HCT116 (cell line): Measurements from ENCODE around the gene CD300LB. TPM values are rescaled to one million over a fixed set of nuclear protein-coding genes. Genes with fewer than 3 reads are reported as not detected.
A peak's percentile ranks its signal among the peaks of the same experiment; 100 is the strongest.

Experiments used
- ATAC-seq: fragments of 200-7000 bp; cut with Tn5 transposase; 2 replicates; pipeline ENCODE4 v1.9.1; 2020; ENCODE audit warnings: mild to moderate bottlenecking, moderate library complexity
- BruUV-seq: library from RNA; stranded (reverse); fragments of 400-500 nt; replicated peaks from 2 replicates; lab custom pipeline; 2021; lab: Mats Ljungman, UMichigan
- CTCF ChIA-PET: fragments of 300-600 bp; sonication (Branson Sonifier 250); formaldehyde crosslinking; loops from one replicate; lab custom pipeline; 2021; ENCODE audit warnings: antibody characterized with exemption; lab: Charles Lee
- POLR2A ChIA-PET: fragments of 300-600, 350-600 bp; sonication (Branson Sonifier 250); formaldehyde crosslinking; loops from one replicate; lab custom pipeline; 2021; ENCODE audit warnings: antibody characterized with exemption; lab: Charles Lee
- RAD21 ChIA-PET, 2 experiments: fragments of 300-600 bp; sonication (Branson Sonifier 250); formaldehyde crosslinking; loops; one replicate each; lab custom pipeline; 2023; ENCODE audit warnings: low total read pairs in 2 of 2; ENCODE audit not compliant: uncharacterized antibody in 2 of 2, unreplicated experiment in 2 of 2, low non-redundant PET in 1 of 2; lab: Charles Lee
- DNase-seq: peaks from one replicate; pipeline ENCODE4 v3.0.0-alpha.2; 2010; ENCODE audit warnings: low read depth, low spot score
- H2AFZ ChIP-seq: fragments of 200-600 bp; shearing (Covaris generic), sonication (generic); 2 replicates; pipeline ENCODE4 v1.6.1; 2017; ENCODE audit warnings: low read depth, mixed run types, mixed read lengths, antibody characterized with exemption, low read length; ENCODE audit not compliant: poor library complexity, severe bottlenecking
- H3K27ac ChIP-seq: 2 replicates; pipeline ENCODE4 v1.5.1; 2012; ENCODE audit warnings: low read depth, low read length
- H3K27me3 ChIP-seq: fragments of 200-600 bp; sonication (generic); 2 replicates; pipeline ENCODE4 v1.6.1; 2016; ENCODE audit warnings: mixed run types, low read length, mixed read lengths; ENCODE audit not compliant: insufficient read depth
- H3K36me3 ChIP-seq, 2 experiments: fragments of 200-500 bp in 1 of 2; fragments of 200-600 bp in 1 of 2; sonication (Bioruptor generic) in 1 of 2; sonication (generic) in 1 of 2; 2 replicates each; pipeline versions ENCODE4 v1.5.1 to v1.6.1; 2014 to 2016; ENCODE audit warnings: low read length in 2 of 2, inconsistent platforms in 1 of 2, mixed read lengths in 1 of 2, mixed run types in 1 of 2; ENCODE audit not compliant: insufficient read depth in 2 of 2, control insufficient read depth in 1 of 2
- H3K4me1 ChIP-seq, 2 experiments: fragments of 200-600 bp in 1 of 2; sonication (generic) in 1 of 2; 2 replicates each; pipeline versions ENCODE4 v1.5.1 to v1.6.1; 2012 to 2017; ENCODE audit warnings: low read length in 2 of 2, inconsistent platforms in 1 of 2, mild to moderate bottlenecking in 1 of 2, mixed read lengths in 1 of 2, mixed run types in 1 of 2, moderate library complexity in 1 of 2; ENCODE audit not compliant: insufficient read depth in 2 of 2, control insufficient read depth in 1 of 2
- H3K4me2 ChIP-seq: fragments of 200-600 bp; sonication (generic); 2 replicates; pipeline ENCODE4 v1.6.1; 2017; ENCODE audit warnings: mixed run types, low read length, mixed read lengths
- H3K4me3 ChIP-seq, 2 experiments: fragments of 200-600 bp in 1 of 2; sonication (generic) in 1 of 2; replicated peaks in 1 of 2; 2 replicates each; pipeline ENCODE4 v1.5.1; 2011 to 2016; ENCODE audit warnings: low read length in 2 of 2, control low read depth in 1 of 2, low read depth in 1 of 2, mild to moderate bottlenecking in 1 of 2, mixed read lengths in 1 of 2, mixed run types in 1 of 2
- H3K79me2 ChIP-seq: fragments of 200-600 bp; sonication (generic); 2 replicates; pipeline ENCODE4 v1.6.1; 2017; ENCODE audit warnings: mild to moderate bottlenecking, mixed run types, low read length, moderate library complexity, mixed read lengths; ENCODE audit not compliant: insufficient read depth
- H3K9ac ChIP-seq: fragments of 200-600 bp; sonication (generic); 2 replicates; pipeline ENCODE4 v1.6.1; 2016; ENCODE audit warnings: low read length, mixed read lengths
- H3K9me2 ChIP-seq: fragments of 200-600 bp; sonication (generic), shearing (Covaris generic); 2 replicates; pipeline ENCODE4 v1.6.1; 2017; ENCODE audit warnings: mixed run types, mild to moderate bottlenecking, moderate library complexity; ENCODE audit not compliant: insufficient read depth
- H3K9me3 ChIP-seq, 2 experiments: fragments of 200-500 bp in 1 of 2; fragments of 200-600 bp in 1 of 2; sonication (Bioruptor generic) in 1 of 2; sonication (generic) in 1 of 2; 2 replicates each; pipeline ENCODE4 v1.6.1; 2014 to 2017; ENCODE audit warnings: low read length in 2 of 2, mixed read lengths in 2 of 2, inconsistent platforms in 1 of 2, low read depth in 1 of 2, mild to moderate bottlenecking in 1 of 2, mixed run types in 1 of 2, moderate library complexity in 1 of 2; ENCODE audit not compliant: control insufficient read depth in 1 of 2, insufficient read depth in 1 of 2
- H4K20me1 ChIP-seq: fragments of 200-600 bp; sonication (generic), shearing (Covaris generic); 2 replicates; pipeline ENCODE4 v1.6.1; 2017; ENCODE audit warnings: mixed run types, mild to moderate bottlenecking, moderate library complexity; ENCODE audit not compliant: insufficient read depth
- CBX3 ChIP-seq: IDR thresholded peaks from 2 replicates; pipeline ENCODE4 v1.6.1; 2012; ENCODE audit warnings: low read depth
- CEBPB ChIP-seq: IDR thresholded peaks from 2 replicates; pipeline ENCODE4 v1.6.1; 2012; ENCODE audit warnings: low read depth
- EZH2phosphoT487 ChIP-seq: fragments of 200-600 bp; IDR thresholded peaks from 2 replicates; pipeline ENCODE4 v1.6.1; 2018; ENCODE audit warnings: antibody characterized with exemption, borderline replicate concordance
- POLR2AphosphoS5 ChIP-seq: IDR thresholded peaks from 2 replicates; pipeline ENCODE4 v1.6.1; 2011; ENCODE audit warnings: mild to moderate bottlenecking, low read depth, low read length, moderate library complexity
- RAD21 ChIP-seq: IDR thresholded peaks from 2 replicates; pipeline ENCODE4 v1.6.1; 2012; ENCODE audit warnings: low read depth, mild to moderate bottlenecking
- REST ChIP-seq: IDR thresholded peaks from 2 replicates; pipeline ENCODE4 v1.6.1; 2012; ENCODE audit warnings: low read depth
- SIN3A ChIP-seq: IDR thresholded peaks from 2 replicates; pipeline ENCODE4 v1.6.1; 2012; ENCODE audit warnings: low read depth
- SRF ChIP-seq: IDR thresholded peaks from 2 replicates; pipeline ENCODE4 v1.6.1; 2012; ENCODE audit warnings: low read depth
- TCF7L2 ChIP-seq: IDR thresholded peaks from 2 replicates; pipeline ENCODE4 v1.7.0; 2011; ENCODE audit warnings: borderline replicate concordance, inconsistent platforms; ENCODE audit not compliant: insufficient read depth, insufficient read length; ENCODE audit errors: extremely low read depth
- YY1 ChIP-seq: IDR thresholded peaks from 2 replicates; pipeline ENCODE4 v1.6.1; 2011; ENCODE audit warnings: low read length, low read depth, moderate library complexity, mild to moderate bottlenecking; ENCODE audit not compliant: insufficient replicate concordance; ENCODE audit errors: extremely low read depth
- ZBTB33 ChIP-seq: IDR thresholded peaks from 2 replicates; pipeline ENCODE4 v1.6.1; 2011; ENCODE audit warnings: mild to moderate bottlenecking, low read length, moderate library complexity; ENCODE audit not compliant: insufficient replicate concordance; ENCODE audit errors: extremely low read depth
- ZFX ChIP-seq: fragments of 450-650 bp; IDR thresholded peaks from 2 replicates; pipeline ENCODE4 v1.6.1; 2017
- ZNF274 ChIP-seq: fragments of 200-500 bp; sonication (Bioruptor generic); IDR thresholded peaks from 2 replicates; pipeline ENCODE4 v1.6.1; 2014; ENCODE audit warnings: mild to moderate bottlenecking, low read depth, low read length, inconsistent platforms
- intact Hi-C: fragments of 100-400 bp; cut with micrococcal nuclease; formaldehyde crosslinking; loops from 2 replicates; pipeline ENCODE4 v1.10.0; 2022
- total RNA-seq: library from RNA; stranded (reverse); gene quantifications from one replicate; pipeline ENCODE4 v1.2.1, GENCODE V29; 2021; ENCODE audit not compliant: unreplicated experiment

CD300LB gene
- total RNA-seq, 1 experiment from 2014 or later = not detected

- Histone ChIP-seq H3K9ac (no peak overlapping the region), H3K9me3 (peaks cover 0 to 11% of the 10 kb centered on the region in 2 experiments; a peak in 1 of 4 replicates), H3K4me1 (peaks cover 0 to 15% of the 10 kb centered on the region in 2 experiments; a peak in 2 of 4 replicates), H3K9me2 (no peaks in the 10 kb centered on the region), H3K4me2 (peak overlapping the region; percentile 5; the same call in 1 of the 2 replicates), H3K79me2 (no peaks in the 10 kb centered on the region), H4K20me1 (no peaks in the 10 kb centered on the region), H3K4me3 (no peak overlapping the region), H3K27me3 (no peaks in the 10 kb centered on the region; the same call in 1 of the 2 replicates)
- no peak for DNase-seq
- ChIA-PET CTCF (interaction anchor here (1.3 kb wide), 1 partner anchor 53 kb away, joined by 4 read pairs; no protein-coding TSS in a partner anchor), POLR2A (no interaction called here)
- ATAC-seq = no peak
- BruUV-seq = no TSS peak
- intact Hi-C loops = no loop called here
- no peak for TF ChIP-seq CBX3
- no peak for TF ChIP-seq EZH2phosphoT487
- TF ChIP-seq ZBTB33 = no peak
- TF ChIP-seq CEBPB = no peak
- TF ChIP-seq YY1 = no peak
- TF ChIP-seq SRF = no peak
- TF ChIP-seq RAD21 = no peak
- TF ChIP-seq ZNF274 = no peak
- TF ChIP-seq POLR2AphosphoS5 = no peak
- TF ChIP-seq TCF7L2 = no peak
- no peak for TF ChIP-seq REST
- no peak for TF ChIP-seq ZFX
- TF ChIP-seq SIN3A = no peak
- TF ChIP-seq, all 23 proteins: peak for 0
- RAD21 ChIA-PET = no interaction called here
- Histone ChIP-seq H3K36me3 (no peaks in the 10 kb centered on the region), H2AFZ (no peak overlapping the region), H3K27ac (no peak overlapping the region)
Observed at GRCh38 chr17:74512624-74513091, 18.6 kb downstream of the CD300LB start.
